Endothelial cell of umbilical vein (primary cell): ENCODE data around the gene UTS2. TPM values are rescaled to one million over a fixed set of nuclear protein-coding genes. Genes with fewer than 3 reads are reported as not detected.

Source experiments
- BruUV-seq: library from RNA; stranded (reverse); fragments of 400-500 nt; replicated peaks from 2 replicates; lab custom pipeline; 2021; lab: Mats Ljungman, UMichigan
- CTCF ChIA-PET: fragments of 300-600, 350-600 bp; sonication (Branson Sonifier 250); formaldehyde crosslinking; loops from one replicate; lab custom pipeline; 2021; ENCODE audit warnings: antibody characterized with exemption, inconsistent platforms; lab: Charles Lee
- POLR2A ChIA-PET: fragments of 300-600, 350-600 bp; sonication (Branson Sonifier 250); formaldehyde crosslinking; loops from one replicate; lab custom pipeline; 2021; ENCODE audit warnings: antibody characterized with exemption, inconsistent platforms; lab: Charles Lee
- DNase-seq: peaks from one replicate; pipeline ENCODE4 v3.0.0-alpha.2; 2011; ENCODE audit warnings: low read depth, low spot score
- FAIRE-seq: peaks from 2 replicates; lab custom pipeline; 2011; peaks lifted over from hg19 to GRCh38; lab: Jason Lieb, UNC
- H2AFZ ChIP-seq: 2 replicates; pipeline ENCODE4 v1.6.0; 2012; ENCODE audit warnings: low read depth, low read length, control low read depth, inconsistent platforms
- H3K27ac ChIP-seq: 2 replicates; pipeline ENCODE4 v1.5.1; 2011; ENCODE audit warnings: low read depth, mild to moderate bottlenecking, control low read depth, low read length, moderate library complexity; ENCODE audit not compliant: insufficient read depth
- H3K27me3 ChIP-seq, 2 experiments: 2 replicates each; pipeline versions ENCODE4 v1.6.0 to v1.6.1; 2011; ENCODE audit warnings: low read length in 2 of 2, mixed read lengths in 1 of 2; ENCODE audit not compliant: control insufficient read depth in 2 of 2, insufficient read depth in 2 of 2
- H3K36me3 ChIP-seq, 2 experiments: 2 replicates in 1 of 2; 3 replicates in 1 of 2; pipeline ENCODE4 v1.5.1; 2011; ENCODE audit warnings: low read length in 2 of 2, mild to moderate bottlenecking in 1 of 2, moderate library complexity in 1 of 2; ENCODE audit not compliant: control insufficient read depth in 2 of 2, insufficient read depth in 2 of 2; ENCODE audit errors: extremely low read depth in 1 of 2
- H3K4me1 ChIP-seq: 3 replicates; pipeline ENCODE4 v1.5.1; 2011; ENCODE audit warnings: mild to moderate bottlenecking, low read length; ENCODE audit not compliant: control insufficient read depth, insufficient read depth; ENCODE audit errors: extremely low read depth
- H3K4me2 ChIP-seq: 2 replicates; pipeline ENCODE4 v1.6.1; 2011; ENCODE audit warnings: low read length, control low read depth, mixed read lengths; ENCODE audit not compliant: insufficient read depth
- H3K4me3 ChIP-seq, 3 experiments: fragments of 200-600 bp in 1 of 3; sonication (generic), shearing (Covaris generic) in 1 of 3; replicated peaks in 1 of 3; 2 replicates each; pipeline ENCODE4 v1.5.1; 2011 to 2016; ENCODE audit warnings: control low read depth in 3 of 3, low read length in 3 of 3, mild to moderate bottlenecking in 2 of 3, inconsistent platforms in 1 of 3, low read depth in 1 of 3, moderate library complexity in 1 of 3; ENCODE audit not compliant: insufficient read depth in 1 of 3
- H3K79me2 ChIP-seq: 2 replicates; pipeline ENCODE4 v1.6.0; 2012; ENCODE audit warnings: low read length, inconsistent platforms; ENCODE audit not compliant: control insufficient read depth, insufficient read depth
- H3K9ac ChIP-seq: replicated peaks from 2 replicates; pipeline ENCODE3; 2011; ENCODE audit warnings: low read length, control low read depth; ENCODE audit not compliant: insufficient read depth; ENCODE audit errors: extremely low read depth
- H3K9me1 ChIP-seq: replicated peaks from 3 replicates; pipeline ENCODE4 v1.6.0; 2011; ENCODE audit warnings: mild to moderate bottlenecking, low read length; ENCODE audit not compliant: control insufficient read depth, insufficient read depth; ENCODE audit errors: extremely low read depth
- H3K9me3 ChIP-seq: replicated peaks from 2 replicates; pipeline ENCODE4 v1.5.1; 2012; ENCODE audit warnings: low read length, inconsistent platforms; ENCODE audit not compliant: control insufficient read depth, insufficient read depth
- H4K20me1 ChIP-seq: replicated peaks from 2 replicates; pipeline ENCODE3; 2011; ENCODE audit warnings: mild to moderate bottlenecking, low read length; ENCODE audit not compliant: control insufficient read depth, insufficient read depth; ENCODE audit errors: extremely low read depth
- CTCF ChIP-seq, 2 donors: IDR thresholded peaks; 1 replicate in 1 of 2; 2 replicates in 1 of 2; pipeline ENCODE4 v1.5.1; 2011; ENCODE audit warnings: low read length in 2 of 2, mild to moderate bottlenecking in 2 of 2, moderate library complexity in 2 of 2, control low read depth in 1 of 2, inconsistent platforms in 1 of 2, low read depth in 1 of 2; ENCODE audit not compliant: insufficient read depth in 1 of 2; ENCODE audit errors: extremely low read depth in 1 of 2
- EZH2 ChIP-seq: IDR thresholded peaks from 2 replicates; pipeline ENCODE4 v1.6.1; 2012; ENCODE audit warnings: borderline replicate concordance, low read depth, mild to moderate bottlenecking, moderate library complexity, low read length, inconsistent platforms; ENCODE audit not compliant: severe bottlenecking
- GATA2 ChIP-seq: IDR thresholded peaks from 2 replicates; pipeline ENCODE4 v1.7.0; 2011; ENCODE audit warnings: low read depth, mild to moderate bottlenecking, moderate library complexity, mixed read lengths, low read length; ENCODE audit not compliant: insufficient read length, insufficient read depth
- JUN ChIP-seq: IDR thresholded peaks from 2 replicates; pipeline ENCODE4 v1.6.1; 2011; ENCODE audit warnings: borderline replicate concordance, low read depth; ENCODE audit not compliant: insufficient read length, insufficient read depth
- POLR2A ChIP-seq: IDR thresholded peaks from 2 replicates; pipeline ENCODE4 v1.6.1; 2012; ENCODE audit warnings: low read depth, mild to moderate bottlenecking, control low read depth, low read length
- POLR2AphosphoS5 ChIP-seq: IDR thresholded peaks from 2 replicates; pipeline ENCODE4 v1.6.1; 2012; ENCODE audit warnings: low read depth, mild to moderate bottlenecking, control low read depth, low read length, moderate library complexity; ENCODE audit not compliant: insufficient read depth
- dilution Hi-C: fragments of 300-500 bp; cut with MboI; formaldehyde crosslinking; loops from one replicate; pipeline ENCODE4 v1.15.0; 2019; ENCODE audit warnings: low sequenced_read_pairs; ENCODE audit not compliant: extremely low pct_ligation_motif_present
- intact Hi-C: fragments of 100-400 bp; cut with micrococcal nuclease; formaldehyde crosslinking; loops from one replicate; pipeline ENCODE4 v1.10.0; 2022
- polyA plus RNA-seq, 4 experiments: library from polyadenylated mRNA; depleted of rRNA in 3 of 4; stranded (reverse) in 3 of 4; unstranded in 1 of 4; fragments of >200 nt; gene quantifications; 2 replicates each; pipeline versions ENCODE4 v1.2.1 to v1.2.3, GENCODE V29; 2011 to 2012; ENCODE audit warnings: missing spikeins in 1 of 4
- total RNA-seq: library from RNA; stranded (reverse); gene quantifications from 2 replicates; pipeline ENCODE4 v1.2.3, GENCODE V29; 2021

Gene UTS2
- total and polyA plus RNA-seq, 2 donors (not counting 3 experiments of a cell fraction or from before 2014, with no cell fraction given), result not detected

DNA sequence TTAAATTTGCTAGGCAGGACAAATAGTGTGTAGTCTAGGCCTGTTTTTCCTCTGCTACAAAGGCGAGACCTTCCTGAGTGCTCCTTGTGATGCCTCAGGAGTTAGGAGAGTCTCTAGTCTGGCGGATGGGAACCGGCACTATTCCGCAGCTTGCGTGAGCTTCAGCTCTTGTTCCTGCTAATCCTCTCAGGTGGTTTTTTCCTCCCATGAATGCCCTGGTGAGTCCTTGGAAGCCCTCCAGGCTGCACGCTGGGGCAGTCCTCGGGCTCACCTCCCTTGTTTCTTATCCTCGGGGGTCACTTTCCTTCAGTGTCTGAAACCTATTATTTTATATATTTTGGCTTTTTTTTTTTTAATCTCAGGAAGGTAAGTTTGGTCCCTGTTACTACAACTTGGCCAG lies 28.2 kb downstream of the UTS2 start:
- FAIRE-seq, result no peak
- intact Hi-C loops (no loop called here), dilution Hi-C loops (no loop called here)
- ChIA-PET POLR2A (no interaction called here), CTCF (interaction anchor here (1.4 to 4.3 kb wide), 2 partner anchors 17 to 156 kb away, joined by 3 to 29 read pairs; no protein-coding TSS in a partner anchor)
- Histone ChIP-seq H3K4me1 (no peaks in the 10 kb centered on the region), H3K27ac (no peak overlapping the region), H3K9me1 (no peaks in the 10 kb centered on the region), H2AFZ (no peak overlapping the region), H3K9me3 (no peaks in the 10 kb centered on the region), H3K9ac (no peak overlapping the region), H3K27me3 (no peaks in the 10 kb centered on the region), H3K36me3 (no peaks in the 10 kb centered on the region), H4K20me1 (no peaks in the 10 kb centered on the region), H3K4me3 (no peak overlapping the region), H3K4me2 (no peak overlapping the region), H3K79me2 (no peaks in the 10 kb centered on the region)
- no TSS peak for BruUV-seq
- TF ChIP-seq EZH2, result no peak
- no peak for TF ChIP-seq POLR2AphosphoS5
- no peak for TF ChIP-seq GATA2
- no peak for TF ChIP-seq POLR2A
- no peak for TF ChIP-seq JUN
- TF ChIP-seq CTCF (IDR thresholded peaks at IDR 0.05; ENCODE audit: extremely low read depth in 1 of 2, insufficient read depth in 1 of 2, low read depth in 1 of 2, low read length in 2 of 2), result no peak
- DNase-seq, result no peak
